Measurements from ENCODE around the gene ADORA1.

Gene ADORA1

GRCh38 chr1:203161175-203161574 lies 33.6 kb downstream of the ADORA1 start:
- DNase-seq = no peak

GRCh38 chr1:203161703-203162102 lies 34.2 kb downstream of the ADORA1 start:
- DNase-seq = no peak

- DNase-seq = no peak
Observed at GRCh38 chr1:203162403-203162802, 34.9 kb downstream of the ADORA1 start.

GRCh38 chr1:203163891-203164635 lies 36.5 kb downstream of the ADORA1 start:
- DNase-seq = no peak

GRCh38 chr1:203165101-203165799 lies 37.7 kb downstream of the ADORA1 start:
- DNase-seq = no peak

GRCh38 chr1:203165800-203166161 lies 38.3 kb downstream of the ADORA1 start:
- no peak for DNase-seq

GRCh38 chr1:203166192-203166940 lies 38.8 kb downstream of the ADORA1 start:
- peak; percentile 6 for DNase-seq

- DNase-seq = no peak
Observed at GRCh38 chr1:203167026-203167912, 39.7 kb downstream of the ADORA1 start.

GRCh38 chr1:203167913-203168200 lies 40.3 kb downstream of the ADORA1 start:
- no peak for DNase-seq

- no peak for DNase-seq
Observed at GRCh38 chr1:203168256-203168786, 40.8 kb downstream of the ADORA1 start.

- no peak for DNase-seq
Observed at GRCh38 chr1:203168991-203169390, 41.5 kb downstream of the ADORA1 start.

GRCh38 chr1:203169770-203170520 lies 42.4 kb downstream of the ADORA1 start:
- no peak for DNase-seq

GRCh38 chr1:203170625-203171330 lies 43.3 kb downstream of the ADORA1 start:
- no peak for DNase-seq

GRCh38 chr1:203171341-203172183 lies 44.0 kb downstream of the ADORA1 start:
- DNase-seq = no peak

GRCh38 chr1:203172184-203173010 lies 44.9 kb downstream of the ADORA1 start:
- peak; percentile 52 for DNase-seq

- no peak for DNase-seq
Observed at GRCh38 chr1:203173011-203173555, 45.6 kb downstream of the ADORA1 start.

- no peak for DNase-seq
Observed at GRCh38 chr1:203173566-203173965, 46.0 kb downstream of the ADORA1 start.

GRCh38 chr1:203174324-203174985 lies 46.9 kb downstream of the ADORA1 start:
- DNase-seq = no peak
